LoVo (cell line): ENCODE data around the gene DDT.
"Not testable (repeated sequence)": the region's sequence is repeated elsewhere in the genome, so short reads cannot be mapped to it uniquely, and the experiment has no call there.

Experiments used
- DNase-seq: peaks from one replicate; pipeline ENCODE4 v3.0.0-alpha.2; 2016; ENCODE audit warnings: low spot score

The DDT gene

GRCh38 chr22:23974345-23974744 lies at the start of gene DDT:
DDT (minus strand) TSS chr22:23974441; CDS start chr22:23974414, 27 bp downstream.
- not testable (repeated sequence) for DNase-seq

GRCh38 chr22:24023204-24023789 lies 49.1 kb upstream of the DDT start:
- peak; percentile 9 for DNase-seq

- DNase-seq, result no peak
These were observed 47.1 kb upstream of the DDT start for GRCh38 chr22:24021304-24021703.

GRCh38 chr22:24016156-24016555 lies 41.9 kb upstream of the DDT start:
- DNase-seq, result no peak

- no peak for DNase-seq
These were observed 37.5 kb upstream of the DDT start for GRCh38 chr22:24011735-24012068.

GRCh38 chr22:24010018-24010391 lies 35.8 kb upstream of the DDT start:
- DNase-seq, result no peak

- DNase-seq, result no peak
These were observed 35.2 kb upstream of the DDT start for GRCh38 chr22:24009227-24010017.

GRCh38 chr22:24008381-24009226 lies 34.4 kb upstream of the DDT start:
- no peak for DNase-seq

- no peak for DNase-seq
These were observed 33.7 kb upstream of the DDT start for GRCh38 chr22:24008022-24008283.

GRCh38 chr22:24007253-24008021 lies 33.2 kb upstream of the DDT start:
- DNase-seq, result no peak

GRCh38 chr22:24006914-24007214 lies 32.6 kb upstream of the DDT start:
- DNase-seq, result no peak

GRCh38 chr22:24006207-24006913 lies 32.1 kb upstream of the DDT start:
- DNase-seq, result no peak

GRCh38 chr22:24005201-24005600 lies 31.0 kb upstream of the DDT start, which contains the start of gene GSTT4:
GSTT4 (minus strand) TSS chr22:24005453; CDS start chr22:24005356, 97 bp downstream.
- no peak for DNase-seq

GRCh38 chr22:24003887-24004286 lies 29.6 kb upstream of the DDT start:
- DNase-seq, result no peak

- no peak for DNase-seq
These were observed 28.6 kb upstream of the DDT start for GRCh38 chr22:24002851-24003250.

GRCh38 chr22:24002272-24002671 lies 28.0 kb upstream of the DDT start:
- no peak for DNase-seq

GRCh38 chr22:24001314-24001713 lies 27.1 kb upstream of the DDT start:
- no peak for DNase-seq

- not testable (repeated sequence) for DNase-seq
These were observed 25.5 kb upstream of the DDT start for GRCh38 chr22:23999779-24000178.

GRCh38 chr22:23997092-23997491 lies 22.9 kb upstream of the DDT start:
- DNase-seq, result no peak

- DNase-seq, result not testable (repeated sequence)
These were observed 19.4 kb upstream of the DDT start for GRCh38 chr22:23993581-23994177.

GRCh38 chr22:23993080-23993479 lies 18.8 kb upstream of the DDT start:
- DNase-seq, result not testable (repeated sequence)
